DMS114 treated with DMSO at 0.1 percent for 48 hours (cell line): ENCODE data around the gene CAMK4.
A peak's percentile ranks its signal among the peaks of the same experiment; 100 is the strongest.

Source experiments
- DNase-seq: peaks from one replicate; lab custom pipeline; 2025; ENCODE audit not compliant: unreplicated experiment; lab: John Stamatoyannopoulos, UW

The CAMK4 gene

DNA sequence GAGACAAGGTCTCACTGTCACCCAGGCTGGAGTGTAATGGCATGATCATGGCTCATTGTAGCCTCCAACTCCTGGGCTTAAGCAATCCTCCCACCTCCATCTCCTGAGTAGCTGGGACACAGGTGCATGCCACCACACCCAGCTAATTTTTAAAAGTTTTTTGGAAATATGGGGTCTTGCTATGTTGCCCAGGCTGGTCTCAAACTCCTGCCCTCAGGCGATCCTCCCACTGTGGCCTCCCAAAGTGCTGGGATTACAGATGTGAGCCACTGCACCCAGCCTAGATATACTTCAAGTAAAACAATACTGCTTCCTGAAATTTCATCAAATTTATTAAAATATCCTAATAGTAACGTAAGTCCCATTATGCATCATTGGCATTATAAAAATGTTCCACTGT lies 254.7 kb downstream of the CAMK4 start:
- no peak for DNase-seq

DNA sequence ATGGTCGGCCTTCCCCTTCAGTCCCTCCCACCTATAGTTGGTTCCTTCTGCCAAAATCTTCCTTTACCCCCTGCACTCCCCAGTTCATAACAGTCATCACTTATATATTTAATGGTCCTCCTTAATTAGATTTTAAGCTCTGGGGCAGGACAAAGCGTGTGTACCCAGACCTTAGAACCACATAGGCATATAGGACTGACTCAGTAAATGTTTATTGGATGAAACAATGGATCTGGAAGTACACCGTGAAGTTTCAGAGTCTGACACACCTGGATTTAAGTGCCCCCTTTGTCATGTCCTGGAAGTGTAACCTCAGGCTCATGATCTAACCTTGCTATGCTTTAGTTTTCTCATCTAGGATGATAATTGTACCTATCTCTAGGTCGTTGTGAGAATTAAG lies 256.2 kb downstream of the CAMK4 start:
- no peak for DNase-seq

DNA sequence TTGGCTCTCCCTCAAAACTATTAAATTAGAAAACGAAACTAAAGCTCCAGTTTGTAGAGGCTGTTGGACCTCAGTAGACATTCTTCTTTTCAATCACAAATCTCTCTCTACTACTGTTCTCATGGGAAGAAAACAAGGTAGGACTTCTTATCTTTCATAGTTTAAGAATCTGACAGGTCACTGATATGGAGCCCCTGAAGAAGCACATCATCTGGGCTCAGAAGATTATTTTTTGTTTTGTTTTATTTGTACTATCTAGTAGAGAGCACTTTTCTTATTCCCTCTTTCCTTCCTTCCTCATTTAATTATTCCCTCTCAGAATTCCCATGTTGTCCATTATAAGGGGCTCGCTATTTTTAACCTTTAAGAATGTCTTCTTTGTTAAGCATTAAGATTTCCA lies 261.9 kb downstream of the CAMK4 start:
- no peak for DNase-seq

DNA sequence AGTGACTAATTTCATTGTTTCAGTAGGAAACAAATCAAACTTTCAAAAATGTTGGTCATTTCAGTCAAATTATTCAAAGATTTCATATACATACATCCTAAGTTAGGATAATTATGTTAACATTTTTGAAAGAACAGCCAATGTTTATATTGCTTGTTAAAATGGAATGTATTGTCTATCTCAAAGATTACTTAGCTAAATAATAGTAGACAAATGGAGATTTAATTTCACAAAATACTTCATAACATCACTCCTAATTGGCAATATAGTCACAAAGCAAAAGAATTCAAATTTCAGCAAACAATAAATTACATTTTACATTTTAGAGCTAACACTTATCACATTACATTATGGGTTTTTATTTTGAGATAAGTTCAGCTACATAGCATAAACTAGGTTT lies 262.7 kb downstream of the CAMK4 start:
- DNase-seq, result no peak

DNA sequence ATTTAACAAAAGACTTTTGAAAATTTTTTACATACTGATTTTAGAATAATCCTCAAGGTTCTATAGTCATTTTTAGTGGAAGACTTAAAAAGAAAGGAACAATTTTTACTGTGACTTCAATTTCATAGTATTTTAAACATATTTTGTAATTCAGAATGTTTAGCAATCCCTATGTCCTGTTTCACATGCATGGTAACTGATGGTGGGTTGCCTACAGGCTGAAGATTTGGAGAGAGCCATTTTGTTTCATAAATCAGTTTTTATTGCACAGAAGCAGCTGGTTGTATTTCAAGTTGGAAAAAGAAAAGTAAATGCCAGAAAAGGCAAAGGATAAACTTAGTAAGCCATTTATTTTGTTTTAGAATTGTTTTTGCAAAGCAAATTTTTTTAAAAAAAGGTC lies 264.2 kb downstream of the CAMK4 start:
- no peak for DNase-seq

DNA sequence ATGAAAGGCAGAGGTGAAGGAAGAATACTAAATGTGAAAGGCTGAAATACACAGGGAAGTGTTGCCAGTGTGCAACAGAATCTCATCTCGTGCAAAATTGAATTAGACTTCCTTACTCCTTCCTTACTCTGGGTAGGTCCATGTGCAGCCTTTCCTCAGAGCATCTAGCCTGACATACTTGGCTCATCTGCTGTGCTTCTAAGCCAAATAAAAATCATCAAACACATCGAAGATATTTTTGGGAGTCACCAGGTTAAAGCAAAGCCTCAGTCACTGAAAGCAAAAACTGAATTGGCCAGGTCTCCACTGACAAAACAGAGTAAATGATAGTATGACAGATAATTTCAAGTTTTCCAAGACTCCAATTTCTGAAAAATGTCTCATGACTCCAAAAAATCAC lies 268.8 kb downstream of the CAMK4 start:
- DNase-seq, result no peak

DNA sequence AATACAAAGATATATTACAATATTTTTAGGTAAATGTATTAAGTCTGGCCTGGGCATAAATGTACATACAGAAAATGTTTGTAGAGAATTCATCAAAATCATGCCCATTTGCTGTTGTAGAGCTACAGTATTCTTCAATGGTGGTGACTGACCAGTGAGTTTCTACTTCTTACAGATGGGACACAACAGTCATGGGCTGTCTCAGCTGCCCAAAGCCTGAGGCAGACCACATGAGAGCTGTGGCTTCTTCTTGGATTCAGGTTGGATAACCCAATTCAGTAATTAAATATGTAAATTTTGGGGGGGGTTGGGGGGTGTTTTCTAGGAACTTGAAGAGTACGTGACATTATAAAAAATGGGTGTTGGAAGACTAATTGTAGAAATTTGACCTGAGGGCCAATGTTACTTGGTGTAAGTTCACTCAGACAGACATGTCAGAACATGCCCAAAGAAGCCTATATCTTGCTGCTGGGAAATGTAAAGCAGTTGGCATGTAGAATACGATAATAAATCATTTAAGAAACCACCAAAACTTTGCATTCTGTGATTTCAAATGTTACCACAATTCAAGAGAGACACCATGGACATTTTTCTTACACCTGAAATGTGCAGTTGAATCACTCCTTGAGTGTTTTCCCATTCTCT lies 270.3 kb downstream of the CAMK4 start:
- DNase-seq, result no peak

DNA sequence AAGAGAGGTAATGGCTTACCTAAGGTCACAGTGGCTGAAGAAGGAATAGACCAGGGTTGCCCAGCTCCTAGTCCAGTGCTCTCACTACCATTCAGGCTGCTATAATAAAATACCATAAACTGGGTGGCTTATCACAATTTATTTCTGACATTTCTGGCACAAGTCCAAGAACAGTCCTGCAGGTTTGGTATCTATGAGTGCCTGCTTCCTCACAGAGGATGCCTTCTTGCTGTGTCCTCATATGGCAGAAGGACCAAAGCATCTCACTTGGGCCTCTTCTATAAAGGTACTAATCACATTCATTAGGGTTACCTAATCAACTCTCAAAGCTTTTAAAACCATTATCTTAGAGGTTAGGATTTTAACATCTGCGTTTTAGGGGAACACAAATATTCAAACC lies 271.0 kb downstream of the CAMK4 start:
- no peak for DNase-seq

DNA sequence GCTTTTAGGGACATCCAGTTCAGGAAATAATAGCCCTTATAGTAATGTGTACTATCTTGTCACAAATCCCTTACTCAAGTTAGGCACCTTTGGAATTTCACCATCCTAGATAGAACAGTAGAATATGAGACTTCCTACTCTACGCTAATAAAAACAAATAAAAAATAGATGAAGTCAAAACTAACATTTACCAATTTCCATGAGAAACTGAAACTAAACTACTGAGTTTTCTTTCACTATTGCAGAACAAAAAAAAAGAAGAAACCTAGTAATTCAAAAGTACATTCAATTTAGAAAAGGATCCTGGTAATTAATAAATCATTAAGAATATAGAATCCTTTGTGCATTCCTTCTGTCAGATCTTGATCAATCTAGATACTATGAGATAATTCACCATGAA lies 274.2 kb downstream of the CAMK4 start:
- no peak for DNase-seq

DNA sequence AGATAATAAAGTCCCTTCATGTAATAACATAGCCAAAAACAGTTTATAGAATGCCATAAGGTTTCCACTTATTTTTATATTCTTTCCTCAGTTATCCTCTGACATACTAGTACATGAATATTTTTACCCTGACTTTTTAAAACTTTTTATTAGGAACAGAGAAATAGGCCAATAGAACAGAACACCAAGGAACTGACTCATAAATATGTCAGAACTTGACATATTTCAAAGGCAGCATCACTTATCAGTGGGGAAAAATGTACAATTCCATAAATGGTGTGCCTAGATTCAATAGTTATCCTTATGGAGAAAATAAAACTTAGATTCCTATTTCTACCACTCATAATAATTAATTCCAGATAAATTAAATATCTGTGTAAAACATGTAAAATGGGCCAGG lies 278.8 kb downstream of the CAMK4 start:
- no peak for DNase-seq

DNA sequence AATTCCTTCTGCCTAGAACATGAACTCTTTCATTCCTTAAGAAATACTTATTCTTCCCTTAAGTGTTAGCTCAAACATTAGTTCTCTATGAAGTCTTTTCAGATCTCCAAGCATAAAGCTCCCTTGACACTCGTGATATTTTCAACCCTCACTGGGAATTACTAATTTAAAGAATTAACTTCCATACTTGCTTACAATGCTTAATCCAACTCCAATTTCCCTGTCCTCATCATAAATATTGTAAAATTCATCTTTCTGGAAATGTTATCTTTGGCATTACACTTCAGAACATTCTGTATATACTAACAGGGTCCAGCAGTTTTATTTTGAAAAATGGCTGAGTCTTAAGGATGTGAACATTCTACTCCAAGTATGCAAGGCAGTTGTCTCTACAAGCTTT lies 280.9 kb downstream of the CAMK4 start:
- no peak for DNase-seq

DNA sequence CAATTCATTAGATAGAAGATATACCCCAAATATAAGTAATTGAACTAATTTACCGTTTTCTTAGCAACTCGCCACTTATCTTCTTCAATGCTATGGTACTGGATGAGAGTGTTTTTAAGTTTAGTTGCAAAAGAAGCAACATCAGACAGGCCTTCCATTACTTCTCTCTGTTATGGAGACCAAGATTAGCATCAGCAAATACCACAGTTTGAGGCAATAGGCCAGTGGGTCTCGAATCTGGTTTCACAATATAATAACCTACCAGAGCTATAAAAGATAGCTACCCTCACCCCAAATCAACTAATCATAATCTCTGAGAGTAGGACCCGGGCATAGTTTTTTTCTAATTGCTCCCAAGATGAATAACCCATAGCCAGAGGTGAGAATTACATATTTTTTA lies 283.1 kb downstream of the CAMK4 start:
- DNase-seq, result no peak

DNA sequence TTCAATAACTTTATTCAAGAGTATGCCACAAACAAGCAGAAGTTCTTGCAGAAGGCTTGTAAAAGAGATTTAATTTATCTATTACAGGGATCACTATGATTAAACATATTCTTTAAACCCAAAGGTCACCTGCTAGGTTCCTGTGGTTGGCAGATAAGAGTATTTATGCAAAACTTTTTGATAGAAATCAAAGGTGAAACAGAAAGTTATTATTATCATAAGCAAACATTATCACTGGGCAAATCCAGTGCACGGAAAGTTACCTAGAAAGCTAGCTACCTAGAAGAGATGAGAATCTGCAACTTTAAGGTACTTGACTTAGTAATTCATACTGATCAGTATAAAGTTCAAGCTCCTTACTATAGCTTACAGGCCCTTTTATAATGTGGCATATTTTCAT lies 284.9 kb downstream of the CAMK4 start:
- no peak for DNase-seq

DNA sequence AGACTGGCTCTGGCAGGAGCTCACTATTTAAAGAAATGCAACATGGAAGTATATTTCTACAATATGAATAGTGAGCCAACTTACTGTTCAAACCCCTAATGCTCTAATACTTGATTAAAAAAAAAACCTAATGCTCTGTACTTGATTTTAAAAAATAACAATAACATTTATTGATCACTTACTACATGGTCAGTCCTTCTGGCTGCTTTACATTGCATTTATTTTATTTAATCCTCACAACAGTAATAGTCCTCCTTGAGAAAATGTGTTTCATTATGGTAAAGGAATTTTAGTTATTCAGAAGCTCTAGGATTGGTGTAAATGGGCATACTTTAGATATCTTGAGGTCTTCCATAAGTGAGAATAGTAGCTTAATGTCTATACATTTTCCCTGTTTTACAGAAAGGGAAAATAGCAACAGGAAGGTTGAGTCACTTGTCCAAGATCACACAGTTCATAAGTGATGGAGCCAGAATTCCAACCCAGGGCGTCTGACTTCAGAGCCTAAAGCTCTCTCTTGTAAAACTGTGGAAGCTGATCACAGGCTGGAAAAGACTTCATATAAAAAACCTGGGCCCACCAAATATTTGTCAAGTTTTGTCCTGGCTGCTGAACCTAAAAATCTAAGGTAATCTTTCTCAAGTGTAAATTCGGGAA lies 287.1 kb downstream of the CAMK4 start:
- DNase-seq, result no peak

DNA sequence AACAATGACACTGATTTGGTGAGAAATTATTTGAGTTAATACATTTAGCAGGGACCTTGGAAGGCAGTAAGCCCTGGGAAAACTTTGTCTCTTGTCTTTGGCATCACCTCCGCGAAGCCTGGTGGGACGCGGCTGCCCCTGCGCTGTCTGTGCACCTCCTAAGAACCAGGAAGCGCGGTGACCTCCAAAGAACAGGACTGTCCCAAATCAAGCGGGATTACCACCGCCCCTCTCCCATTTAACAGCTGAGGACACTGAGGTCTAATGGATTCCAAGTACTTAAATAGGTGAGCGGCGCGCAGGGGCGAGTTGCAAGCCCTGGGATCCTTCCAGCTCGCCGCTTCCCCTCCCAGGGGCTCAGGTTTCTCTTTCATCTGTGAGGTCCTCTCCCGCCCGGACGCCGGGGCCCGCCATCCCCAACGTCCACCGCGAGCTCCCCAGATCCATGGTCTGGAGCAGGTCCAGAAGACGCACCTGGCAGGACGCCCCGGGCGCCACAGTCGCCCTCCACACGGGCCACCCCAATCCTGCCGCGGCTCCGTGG lies 287.7 kb downstream of the CAMK4 start:
- no peak for DNase-seq

DNA sequence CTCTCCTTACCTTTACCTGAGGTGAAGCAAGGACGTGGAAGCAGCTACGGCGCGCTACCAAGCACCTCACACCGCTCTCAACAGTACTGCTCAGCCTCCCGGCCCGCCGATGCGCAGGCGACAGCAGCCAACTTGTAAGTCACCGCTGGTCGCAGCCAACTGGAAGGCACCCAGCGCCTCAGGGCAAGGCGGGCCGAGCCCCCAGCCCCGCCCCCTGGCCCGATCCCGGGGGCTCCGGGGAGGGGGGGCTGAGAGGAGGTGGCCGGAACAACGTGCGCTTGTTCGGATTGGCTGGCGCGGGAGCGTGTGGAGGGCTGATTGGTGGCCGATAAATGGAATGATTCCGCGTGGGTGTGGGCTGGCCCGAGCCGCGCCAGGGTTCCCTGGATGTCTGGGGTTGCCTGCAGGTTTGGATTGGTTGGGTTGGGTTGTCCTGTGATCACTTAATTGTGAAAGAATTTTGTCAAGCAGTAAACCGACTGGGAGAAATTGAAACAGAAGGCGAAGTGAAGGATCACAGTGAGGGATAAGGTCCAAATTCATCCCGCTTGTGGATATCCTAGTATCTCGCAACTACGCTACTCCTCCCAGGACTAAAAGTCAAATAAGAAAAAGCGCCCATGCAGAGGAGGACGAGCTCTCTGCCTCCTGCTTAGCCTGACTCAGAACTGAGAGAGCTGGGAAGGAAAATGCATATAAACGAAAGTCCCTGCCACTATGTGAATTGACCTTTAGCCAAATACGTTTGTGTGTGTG lies 288.4 kb downstream of the CAMK4 start, which contains the start of gene STARD4:
Gene STARD4, minus strand, starts transcription at position 161 of the 756 bp plus-strand sequence. CDS start 5,102 bp downstream, outside the sequence.
- peak; percentile 39 for DNase-seq

DNA sequence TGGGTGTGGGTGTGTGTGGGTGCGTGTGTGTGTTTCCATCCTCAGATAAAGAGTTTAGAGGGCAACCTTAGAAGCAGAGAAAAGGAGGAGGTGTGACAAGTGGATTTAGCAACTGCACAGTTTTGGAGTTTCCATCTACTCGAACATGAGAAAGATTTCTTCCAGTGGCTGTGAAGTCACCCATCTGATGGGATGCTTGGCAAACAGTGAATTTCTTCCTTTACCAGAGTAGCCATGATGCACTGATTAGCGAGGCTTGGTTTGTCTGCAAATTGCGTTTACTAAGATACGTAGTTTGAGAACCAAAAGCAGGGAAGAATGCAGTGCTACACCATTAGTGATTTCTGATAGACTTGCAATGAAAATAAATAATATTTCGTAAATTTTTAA lies 288.9 kb downstream of the CAMK4 start:
- DNase-seq, result no peak

DNA sequence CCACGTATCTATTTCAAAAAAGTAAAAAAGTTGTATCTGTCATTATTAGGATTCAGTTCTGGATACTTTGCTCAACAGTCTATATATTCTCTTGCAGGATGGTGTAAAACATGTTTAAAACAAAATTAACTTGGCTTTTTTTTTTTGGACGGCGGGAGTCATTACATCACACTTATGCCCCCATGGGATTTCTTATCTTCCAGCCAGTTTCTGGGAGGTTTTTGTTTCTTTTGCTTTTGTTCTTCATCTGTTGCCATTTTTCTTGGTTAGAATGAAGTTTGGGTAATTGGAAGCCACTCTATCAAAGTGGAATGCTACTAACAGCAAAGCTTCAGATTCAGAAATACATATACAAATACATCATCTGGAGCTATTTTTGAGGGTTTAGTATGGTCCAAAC lies 289.9 kb downstream of the CAMK4 start:
- DNase-seq, result no peak

DNA sequence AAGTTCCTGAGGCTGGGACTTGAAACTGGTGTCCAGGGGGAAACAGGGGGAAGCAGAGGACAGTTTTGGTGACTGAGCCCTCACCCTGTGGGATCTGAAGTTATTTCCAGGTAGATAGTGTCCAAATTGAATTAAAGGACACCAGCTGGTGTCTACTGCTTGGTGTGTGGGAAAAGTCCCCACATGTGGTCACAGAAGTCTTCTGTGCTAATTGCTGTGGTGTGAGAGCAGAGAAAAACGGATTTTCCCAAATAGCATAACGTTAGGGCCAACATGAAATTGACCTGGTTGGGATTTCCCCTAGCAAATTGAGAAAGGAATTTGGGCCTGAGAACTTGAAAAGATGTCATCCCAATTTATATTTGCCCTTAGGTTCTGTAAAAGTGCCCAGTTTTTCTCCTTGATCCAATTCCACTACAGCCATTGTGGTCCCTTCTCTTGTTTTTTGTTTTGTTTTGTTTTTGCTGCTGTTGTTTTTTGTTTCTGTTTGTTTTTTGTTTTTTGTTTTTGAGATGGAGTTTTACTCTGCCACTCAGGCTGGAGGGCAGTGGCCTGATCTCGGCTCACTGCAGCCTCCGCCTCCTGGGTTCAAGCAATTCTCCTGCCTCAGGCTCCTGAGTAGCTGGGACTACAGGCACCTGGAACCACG lies 293.8 kb downstream of the CAMK4 start:
- DNase-seq, result no peak

DNA sequence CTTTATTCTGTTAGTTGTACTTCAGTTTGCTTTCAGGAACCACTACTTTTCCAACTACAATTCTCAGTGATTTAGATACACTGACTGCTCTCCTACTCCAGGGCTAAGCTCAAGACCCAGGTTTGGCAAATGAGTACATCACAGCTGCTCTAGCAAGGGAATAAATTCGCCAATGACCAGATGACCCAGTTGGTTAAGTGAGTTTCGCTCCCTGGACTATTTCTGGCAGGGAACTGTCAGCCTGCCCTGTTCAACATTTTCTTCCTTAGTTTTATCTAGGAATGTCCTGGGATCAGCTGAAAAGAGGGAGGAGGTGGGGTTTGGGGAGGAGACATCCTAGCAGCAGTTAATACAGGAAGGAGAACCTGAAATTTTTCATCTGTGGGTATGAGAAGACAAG lies 294.6 kb downstream of the CAMK4 start:
- no peak for DNase-seq

DNA sequence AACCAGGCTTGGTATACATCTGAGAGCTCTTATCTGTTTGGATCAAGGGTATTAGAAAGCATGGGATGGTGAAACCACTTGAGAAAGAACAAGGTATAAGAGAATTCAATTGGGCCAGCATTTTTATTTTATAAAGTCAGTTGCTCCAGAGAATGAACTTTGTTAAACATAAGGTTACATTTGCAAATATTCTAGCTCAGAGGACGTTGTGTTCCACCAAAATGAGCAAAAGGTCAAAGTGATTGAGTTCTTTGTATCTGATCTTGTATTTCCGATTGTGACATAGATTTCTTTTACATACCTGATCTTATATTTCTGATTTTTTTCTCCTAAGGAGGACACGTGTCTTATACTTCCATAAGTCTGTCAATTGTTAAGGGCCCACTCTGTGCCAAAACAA lies 296.7 kb downstream of the CAMK4 start:
- DNase-seq, result no peak

DNA sequence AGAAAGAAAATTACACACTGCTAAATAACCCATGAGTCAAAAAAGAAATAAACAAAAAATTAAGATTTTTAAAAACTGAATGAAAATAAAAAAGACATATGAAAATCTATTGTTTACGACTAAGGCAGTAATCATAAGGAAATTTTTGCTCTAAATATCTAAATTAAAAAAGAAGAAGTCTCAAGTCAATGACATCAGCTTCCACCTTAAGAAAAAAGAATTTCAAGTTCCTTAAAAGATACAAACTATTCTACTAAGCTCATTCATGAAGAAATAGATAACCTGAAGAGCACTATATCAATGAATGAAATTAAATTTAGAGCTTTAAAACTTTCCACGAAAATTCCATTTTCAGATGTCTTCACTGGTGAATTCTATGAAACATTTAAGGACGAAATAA lies 303.9 kb downstream of the CAMK4 start:
- DNase-seq, result no peak
